Measurements from ENCODE around the gene SV2B.

SV2B gene

GRCh38 chr15:91102546-91103330 lies 2.7 kb downstream of the SV2B start:
- peak; percentile 20 for DNase-seq

GRCh38 chr15:91104111-91104510 lies 4.1 kb downstream of the SV2B start:
- DNase-seq, result peak; percentile 36

DNA sequence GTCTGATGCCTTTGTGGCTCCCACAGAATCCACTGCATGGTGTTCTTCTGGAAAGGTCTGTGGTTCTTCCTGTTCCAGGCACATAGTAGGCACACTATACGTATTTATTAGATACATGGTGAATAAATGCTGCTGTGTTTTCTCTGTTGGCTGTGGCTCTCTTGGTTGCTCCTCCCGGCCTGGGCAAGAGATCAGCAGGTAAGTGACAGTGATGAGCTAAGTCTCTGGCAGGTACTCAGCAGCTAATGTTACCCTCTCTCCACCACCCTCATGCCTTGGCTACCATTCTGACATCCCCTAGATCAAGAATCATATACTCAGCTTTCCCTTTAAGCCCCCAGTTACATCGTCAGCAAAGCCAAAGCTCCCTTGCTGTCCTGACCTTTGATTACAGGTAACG lies 8.4 kb downstream of the SV2B start:
- no peak for DNase-seq

DNA sequence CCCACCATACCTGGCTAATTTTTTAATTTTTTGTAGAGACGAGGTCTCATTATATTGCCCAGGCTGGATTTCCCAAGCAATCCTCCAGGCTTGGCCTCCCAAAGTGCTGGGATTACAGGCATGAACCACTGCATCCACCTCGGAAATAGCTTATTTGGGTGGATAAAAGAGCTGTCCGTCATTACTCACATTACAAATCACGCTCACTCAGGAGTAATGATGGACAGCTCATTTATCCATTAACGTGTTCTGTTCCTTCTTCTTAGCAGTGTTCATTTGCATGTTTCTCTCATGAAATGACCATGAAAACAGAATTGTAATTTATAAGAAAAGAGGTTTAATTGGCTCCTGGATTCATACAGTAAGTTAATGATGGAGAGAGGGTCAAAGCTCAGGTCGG lies 9.8 kb downstream of the SV2B start:
- DNase-seq, result no peak

DNA sequence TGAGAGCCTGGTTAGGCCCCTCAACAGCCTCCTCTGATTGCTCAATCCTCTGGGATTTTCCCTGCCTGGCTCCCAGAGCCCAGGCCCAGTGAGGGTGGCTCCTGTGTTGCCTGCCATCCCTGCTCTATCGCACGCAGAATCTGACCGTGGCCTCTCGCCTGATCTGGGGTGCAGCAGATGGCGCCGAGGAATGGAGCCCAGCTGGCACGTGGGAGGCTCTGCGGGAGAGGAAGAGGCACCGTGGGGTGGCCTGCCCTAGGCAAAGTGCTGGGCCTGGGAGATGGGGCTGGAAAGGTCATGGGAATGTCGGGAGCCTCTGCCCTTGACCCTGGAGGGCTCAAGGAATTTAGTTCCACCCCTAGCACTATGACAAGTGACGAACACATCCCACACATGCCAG lies 10.3 kb downstream of the SV2B start:
- DNase-seq, result no peak

DNA sequence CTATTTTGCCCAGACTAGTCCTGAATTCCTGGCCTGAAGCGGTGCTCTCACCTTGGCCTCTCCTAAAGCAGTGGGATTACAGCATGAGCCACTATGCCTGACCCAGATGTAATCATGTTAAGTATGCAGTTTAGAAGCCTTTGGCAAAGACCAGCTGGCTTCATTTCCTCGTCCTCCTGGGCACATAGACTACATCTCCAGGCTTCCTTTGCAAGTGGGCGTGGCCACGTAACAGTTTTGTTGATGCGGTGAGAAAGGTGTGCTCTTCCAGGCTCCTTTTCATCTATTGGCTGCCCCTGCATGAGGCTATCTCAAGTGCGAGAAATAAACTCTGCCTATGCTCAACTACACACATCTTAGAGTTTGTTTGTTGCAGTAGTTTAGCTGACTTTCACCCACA lies 13.0 kb downstream of the SV2B start:
- DNase-seq, result peak; percentile 67

DNA sequence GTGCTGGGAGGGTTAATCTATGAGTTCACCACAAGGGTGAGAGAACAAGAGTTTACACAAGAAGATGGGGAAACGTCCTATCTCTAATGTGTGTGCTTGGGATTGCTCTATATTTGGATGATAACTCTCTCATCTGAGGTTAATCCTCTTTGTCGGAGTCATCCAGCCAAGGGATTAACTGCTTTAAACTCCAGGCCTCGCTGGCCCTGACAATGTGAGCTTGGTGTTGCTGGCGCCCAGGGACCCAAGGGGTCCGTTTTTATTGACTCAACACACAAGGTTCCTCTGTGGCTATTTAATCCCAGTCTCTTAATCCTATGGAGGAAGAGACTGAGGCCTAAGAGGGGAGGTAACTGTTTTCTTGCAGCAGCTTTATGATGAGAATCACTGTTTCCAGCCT lies 14.2 kb downstream of the SV2B start:
- DNase-seq, result no peak

- peak; percentile 93 for DNase-seq
These were observed 16.3 kb downstream of the SV2B start for GRCh38 chr15:91116113-91117067.

- no peak for DNase-seq
These were observed 17.3 kb downstream of the SV2B start for GRCh38 chr15:91117375-91117774.

- DNase-seq, result no peak
These were observed 18.9 kb downstream of the SV2B start for GRCh38 chr15:91118817-91119590.

GRCh38 chr15:91122296-91122695 lies 22.2 kb downstream of the SV2B start:
- no peak for DNase-seq

GRCh38 chr15:91124132-91124531 lies 24.1 kb downstream of the SV2B start:
- DNase-seq, result no peak

GRCh38 chr15:91125162-91125561 lies 25.1 kb downstream of the SV2B start:
- no peak for DNase-seq

GRCh38 chr15:91126080-91126479 lies 26.0 kb downstream of the SV2B start:
- peak; percentile 66 for DNase-seq

GRCh38 chr15:91127236-91127955 lies 27.3 kb downstream of the SV2B start:
- no peak for DNase-seq

GRCh38 chr15:91128016-91128415 lies 28.0 kb downstream of the SV2B start:
- no peak for DNase-seq

DNA sequence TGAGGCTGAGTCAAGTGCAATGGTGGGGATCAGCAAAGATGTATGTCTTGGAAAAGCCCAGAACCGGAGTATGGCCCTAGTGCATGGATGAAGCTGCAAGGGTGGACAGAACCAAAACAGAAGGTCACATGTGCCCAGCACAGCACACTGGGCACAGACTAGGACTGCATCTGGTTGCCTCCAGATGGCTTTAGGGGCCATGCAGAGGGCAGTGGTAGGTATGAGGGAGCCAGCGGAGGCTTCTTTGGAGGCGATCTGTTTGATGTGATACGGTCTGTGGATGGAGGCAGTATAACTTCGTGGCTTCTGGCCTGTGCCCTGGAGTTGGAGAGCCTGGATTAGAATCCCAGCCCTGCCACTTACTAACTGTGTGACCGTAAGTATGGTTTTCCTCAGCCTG lies 29.4 kb downstream of the SV2B start:
- DNase-seq, result no peak

GRCh38 chr15:91132079-91132478 lies 32.0 kb downstream of the SV2B start:
- peak; percentile 28 for DNase-seq

DNA sequence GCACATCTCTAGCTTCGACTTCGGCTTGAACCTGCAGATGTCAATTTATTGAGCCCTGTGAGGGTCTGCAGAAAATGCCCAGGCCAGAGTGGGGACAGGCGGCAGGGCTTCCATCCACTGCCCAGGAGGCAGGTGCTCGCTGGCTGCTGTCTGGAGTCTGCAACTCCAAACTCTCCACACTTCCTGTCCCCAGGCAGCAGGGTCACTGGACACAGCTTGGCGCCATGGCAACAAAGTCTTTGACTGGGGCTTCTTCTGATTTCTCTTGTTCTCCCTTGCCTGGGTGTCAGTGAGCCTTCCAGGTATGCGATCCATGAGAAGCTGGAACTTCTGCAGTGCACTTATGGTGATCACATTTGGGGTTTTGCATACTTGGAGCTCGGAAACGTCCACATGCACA lies 33.5 kb downstream of the SV2B start:
- peak; percentile 25 for DNase-seq

DNA sequence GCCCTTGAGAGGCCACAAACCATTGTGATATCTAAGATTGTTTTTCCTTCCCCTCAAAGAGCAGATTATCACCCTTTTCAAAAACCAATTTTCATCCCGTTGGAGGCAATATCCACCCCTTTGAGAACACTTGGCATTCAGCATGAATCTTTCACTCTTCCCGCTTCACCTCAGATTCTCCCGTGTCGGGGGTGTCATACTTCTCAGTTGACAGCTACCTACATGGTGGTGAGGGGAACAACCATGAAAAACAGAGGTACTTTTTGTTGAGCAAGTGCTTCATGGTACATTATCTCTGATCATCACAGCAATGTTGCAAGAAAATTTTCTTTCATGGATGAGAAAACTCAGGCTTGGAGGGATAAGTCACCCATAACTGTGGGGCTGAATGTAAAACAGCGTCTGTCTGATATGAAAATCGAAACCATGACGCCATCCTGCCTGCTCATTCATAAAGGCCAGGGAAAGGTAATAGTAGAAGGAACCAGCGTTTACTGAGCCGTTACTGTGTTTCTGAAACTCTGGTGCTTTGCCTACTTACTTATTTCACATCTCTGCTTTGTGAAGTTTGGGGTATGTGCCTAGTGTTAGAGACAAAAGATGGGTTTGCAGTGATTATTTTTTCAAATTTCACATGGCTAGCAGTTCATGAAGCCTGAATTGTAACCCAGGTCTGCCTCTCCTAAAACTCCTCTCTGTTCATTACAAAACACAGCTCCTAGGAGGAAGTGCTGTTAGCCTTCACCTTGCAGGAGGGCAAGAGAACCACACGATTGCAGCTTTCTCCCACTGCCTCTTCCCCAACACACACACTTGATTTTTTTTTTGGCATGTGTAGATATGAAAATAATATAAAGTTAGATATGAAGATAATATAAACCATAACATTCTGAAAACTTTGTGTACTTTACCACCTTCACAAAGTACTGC lies 35.4 kb downstream of the SV2B start:
- DNase-seq, result peak; percentile 24

DNA sequence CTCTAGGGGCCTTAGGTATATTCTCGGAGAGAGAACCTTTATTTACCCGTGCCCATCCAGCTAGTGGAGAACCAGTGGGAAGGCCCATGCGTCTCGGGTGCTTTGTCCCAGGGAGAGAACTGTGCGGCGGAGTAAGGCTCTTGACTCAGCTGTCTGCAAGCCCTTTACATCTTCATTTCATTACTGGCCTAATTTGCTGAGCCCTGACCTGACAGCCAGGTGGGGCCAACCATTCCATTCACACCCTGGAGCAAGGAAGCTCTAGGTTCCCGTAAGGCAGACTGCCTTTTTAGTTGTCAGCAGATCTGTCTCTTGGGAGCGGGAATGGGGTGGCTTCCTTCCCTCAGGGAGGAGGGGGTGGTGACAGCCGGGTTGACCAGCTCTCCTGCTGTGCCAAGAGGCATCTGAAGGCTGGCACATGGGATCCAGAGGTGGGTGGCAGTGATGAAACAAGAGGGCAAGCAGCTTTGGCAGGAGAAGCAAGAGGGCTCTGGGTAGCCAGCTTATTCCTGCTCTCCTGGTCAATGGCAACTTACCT lies 36.4 kb downstream of the SV2B start:
- no peak for DNase-seq

Data from DMS53 (cell line).